GM12878 (cell line): ENCODE results near the gene PDE6D. TPM values are rescaled to one million over a fixed set of nuclear protein-coding genes. Genes with fewer than 3 reads are reported as not detected.

Experiments
- ATAC-seq: fragments of 200-7000 bp; cut with Tn5 transposase; 3 replicates; pipeline ENCODE4 v1.9.1; 2020; ENCODE audit warnings: mild to moderate bottlenecking, moderate library complexity
- BruUV-seq: library from RNA; stranded (reverse); fragments of 400-500 nt; replicated peaks from 2 replicates; lab custom pipeline; 2021; lab: Mats Ljungman, UMichigan
- CTCF ChIA-PET: fragments of 300-600 bp; sonication (Branson Sonifier 250); formaldehyde crosslinking; extraction: SDS; loops from one replicate; lab custom pipeline; 2021; ENCODE audit warnings: inconsistent platforms; lab: Yijun Ruan, JAX
- POLR2A ChIA-PET: fragments of 350-600 bp; formaldehyde crosslinking; extraction: SDS; loops from one replicate; lab custom pipeline; 2021; ENCODE audit warnings: inconsistent platforms; lab: Charles Lee
- RAD21 ChIA-PET: fragments of 300-600 bp; sonication (Branson Sonifier 250); formaldehyde crosslinking; loops from one replicate; lab custom pipeline; 2023; ENCODE audit warnings: antibody characterized with exemption; ENCODE audit not compliant: unreplicated experiment; lab: Charles Lee
- SMC1A ChIA-PET: fragments of 300-600 bp; sonication (Branson Sonifier 250); formaldehyde crosslinking; loops from one replicate; lab custom pipeline; 2023; ENCODE audit not compliant: unreplicated experiment, uncharacterized antibody; lab: Charles Lee
- DNase-seq: peaks from one replicate; pipeline ENCODE4 v3.0.0-alpha.2; 2011; ENCODE audit warnings: low read depth, low spot score
- FAIRE-seq: peaks from 3 replicates; lab custom pipeline; 2011; peaks lifted over from hg19 to GRCh38; lab: Jason Lieb, UNC
- H2AFZ ChIP-seq: 2 replicates; pipeline ENCODE4 v1.6.0; 2011; ENCODE audit warnings: low read depth, low read length, control low read depth; ENCODE audit not compliant: control insufficient read depth
- H3K27ac ChIP-seq: 2 replicates; pipeline ENCODE4 v1.5.1; 2011; ENCODE audit warnings: control low read depth; ENCODE audit not compliant: control insufficient read depth, insufficient read depth
- H3K27me3 ChIP-seq, 2 experiments: replicated peaks in 1 of 2; 2 replicates each; pipeline versions ENCODE4 v1.6.0 to v1.6.1; 2011; ENCODE audit warnings: low read length in 1 of 2; ENCODE audit not compliant: control insufficient read depth in 2 of 2, insufficient read depth in 2 of 2
- H3K36me3 ChIP-seq, 2 experiments: 2 replicates each; pipeline ENCODE4 v1.5.1; 2011; ENCODE audit warnings: low read length in 1 of 2; ENCODE audit not compliant: control insufficient read depth in 2 of 2, insufficient read depth in 2 of 2
- H3K4me1 ChIP-seq: 2 replicates; pipeline ENCODE4 v1.6.1; 2011; ENCODE audit warnings: mild to moderate bottlenecking, low read length, moderate library complexity, mixed read lengths; ENCODE audit not compliant: control insufficient read depth, insufficient read depth
- H3K4me2 ChIP-seq: 2 replicates; pipeline ENCODE4 v1.6.0; 2011; ENCODE audit warnings: control low read depth; ENCODE audit not compliant: control insufficient read depth, insufficient read depth
- H3K4me3 ChIP-seq: fragments of 200-600 bp; sonication (generic); 2 replicates; pipeline ENCODE4 v1.5.1; 2016
- H3K79me2 ChIP-seq: 2 replicates; pipeline ENCODE4 v1.6.0; 2011; ENCODE audit warnings: low read length; ENCODE audit not compliant: control insufficient read depth, insufficient read depth
- H3K9ac ChIP-seq: 2 replicates; pipeline ENCODE4 v1.8.0; 2011; ENCODE audit warnings: low read length, control low read depth, mixed read lengths; ENCODE audit not compliant: control insufficient read depth, insufficient read depth
- H3K9me3 ChIP-seq: replicated peaks from 3 replicates; pipeline ENCODE4 v1.5.1; 2011; ENCODE audit warnings: mild to moderate bottlenecking, low read length; ENCODE audit not compliant: control insufficient read depth, insufficient read depth
- H4K20me1 ChIP-seq: 2 replicates; pipeline ENCODE4 v1.6.0; 2011; ENCODE audit not compliant: control insufficient read depth, insufficient read depth
- BACH1 ChIP-seq: fragments of 450-650 bp; IDR thresholded peaks from 2 replicates; pipeline ENCODE4 v1.6.1; 2017; ENCODE audit warnings: mild to moderate bottlenecking, borderline replicate concordance
- LARP7 ChIP-seq: fragments of 450-650 bp; IDR thresholded peaks from 2 replicates; pipeline ENCODE4 v1.6.1; 2017; ENCODE audit warnings: mild to moderate bottlenecking
- RAD21 ChIP-seq: IDR thresholded peaks from 2 replicates; pipeline ENCODE4 v1.6.1; 2011; ENCODE audit warnings: mild to moderate bottlenecking, low read depth, low read length, moderate library complexity; ENCODE audit not compliant: insufficient read depth
- REST ChIP-seq: IDR thresholded peaks from 2 replicates; pipeline ENCODE4 v1.6.1; 2012; ENCODE audit warnings: mild to moderate bottlenecking, low read depth, low read length
- RUNX3 ChIP-seq: IDR thresholded peaks from 2 replicates; pipeline ENCODE4 v1.6.1; 2012; ENCODE audit warnings: low read length, inconsistent platforms
- SREBF1 ChIP-seq: IDR thresholded peaks from 2 replicates; pipeline ENCODE4 v1.6.1; 2012; ENCODE audit warnings: mild to moderate bottlenecking, low read length
- STAT1 ChIP-seq: fragments of 450-650 bp; conservative IDR thresholded peaks from 2 replicates; pipeline ENCODE4 v1.6.1; 2014; ENCODE audit warnings: antibody characterized with exemption, mild to moderate bottlenecking
- SUPT20H ChIP-seq: IDR thresholded peaks from 2 replicates; pipeline ENCODE4 v1.6.1; 2011; ENCODE audit warnings: low read depth, mild to moderate bottlenecking, low read length, moderate library complexity, borderline replicate concordance; ENCODE audit not compliant: control insufficient read depth
- TBL1XR1 ChIP-seq: IDR thresholded peaks from 2 replicates; pipeline ENCODE4 v1.6.1; 2012; ENCODE audit warnings: low read depth, low read length, improper control_type of control experiment
- ZBTB4 ChIP-seq: fragments of 450-650 bp; formaldehyde crosslinking; IDR thresholded peaks from 2 replicates; pipeline ENCODE4 v1.4.0; 2022; ENCODE audit warnings: mild to moderate bottlenecking, moderate library complexity
- ZBTB40 ChIP-seq: fragments of 450-650 bp; IDR thresholded peaks from 2 replicates; pipeline ENCODE4 v1.6.1; 2016; ENCODE audit warnings: mild to moderate bottlenecking, moderate library complexity, borderline replicate concordance
- WGBS: methylation state at CpG from one replicate; pipeline ENCODE4 v1.1.6; 2016; ENCODE audit warnings: low lambda C conversion rate; ENCODE audit not compliant: insufficient replicate concordance, insufficient coverage; ENCODE audit errors: missing lambda C conversion rate; 5-methylcytosine and 5-hydroxymethylcytosine counted together
- in situ Hi-C: fragments of 300-500 bp; cut with MboI; formaldehyde crosslinking; loops from 9 replicates; pipeline ENCODE4 v1.14.3; 2018; ENCODE audit warnings: mixed read lengths
- intact Hi-C: fragments of 100-400 bp; cut with micrococcal nuclease; formaldehyde crosslinking; loops from one replicate; pipeline ENCODE4 v1.14.2; 2022; ENCODE audit not compliant: unreplicated experiment
- polyA plus RNA-seq, 11 experiments: library from polyadenylated mRNA; depleted of rRNA in 4 of 11; unstranded in 6 of 11; stranded (reverse) in 5 of 11; fragments of >200 nt; fragmentation: Nextera tagmentation in 4 of 11; fragmentation: Illumina TruSeq in 1 of 11; extraction: Ambion mirVana in 4 of 11; extraction: Trizol in 1 of 11; gene quantifications; 1 replicate in 1 of 11; 2 replicates in 10 of 11; pipeline versions ENCODE4 v1.2.1 to v1.2.3, GENCODE V29; 2011 to 2016; ENCODE audit warnings: inconsistent platforms in 2 of 11, missing spikeins in 2 of 11, low read depth in 1 of 11
- total RNA-seq, 4 experiments: library from RNA; depleted of rRNA in 3 of 4; stranded (reverse); fragments of >200 nt in 3 of 4; fragmentation: Illumina TruSeq in 1 of 4; extraction: Trizol in 1 of 4; gene quantifications; 2 replicates each; pipeline versions ENCODE4 v1.2.1 to v1.2.3, GENCODE V29; 2013 to 2021

The PDE6D gene
- total and polyA plus RNA-seq, 10 of the 15 experiments (the other 5 are each of a cell fraction or from before 2014, with no cell fraction given) = 8.2 to 69.4 (median 56.2) TPM

- DNase-seq (no peak), ATAC-seq (no peak), FAIRE-seq (no peak)
- SMC1A ChIA-PET = interaction anchor here (0.6 kb wide), 2 partner anchors 28 to 88 kb away, joined by 3 read pairs; no protein-coding TSS in a partner anchor
- RAD21 ChIA-PET = interaction anchor here (0.6 kb wide), 1 partner anchor 24 kb away, joined by 3 read pairs; no protein-coding TSS in a partner anchor
- H3K9ac ChIP-seq = no peak overlapping the region
- TF ChIP-seq SREBF1 = no peak
- TF ChIP-seq SUPT20H = no peak
- TF ChIP-seq TBL1XR1 = no peak
- no peak for TF ChIP-seq LARP7
- no peak for TF ChIP-seq RUNX3
- TF ChIP-seq ZBTB4 (CRISPR knock-in tag) = no peak
- TF ChIP-seq STAT1 = no peak
- no peak for TF ChIP-seq ZBTB40
- TF ChIP-seq RAD21 = no peak
- TF ChIP-seq REST = no peak
- TF ChIP-seq BACH1 = no peak
- WGBS = 88% methylated on average over 6 of the region's 6 CpGs
- no peak overlapping the region for H3K4me3 ChIP-seq
- POLR2A ChIA-PET = no interaction called here
- H3K27me3 ChIP-seq = no peaks in the 10 kb centered on the region
- H3K27ac ChIP-seq = no peak overlapping the region
- no peaks in the 10 kb centered on the region for H4K20me1 ChIP-seq
- H3K9me3 ChIP-seq = no peaks in the 10 kb centered on the region
- no peaks in the 10 kb centered on the region for H3K79me2 ChIP-seq
- no peaks in the 10 kb centered on the region for H3K4me1 ChIP-seq
- no peak overlapping the region for H2AFZ ChIP-seq
- no TSS peak for BruUV-seq
- intact Hi-C loops (no loop called here), in situ Hi-C loops (no loop called here)
- no peaks in the 10 kb centered on the region for H3K36me3 ChIP-seq
- H3K4me2 ChIP-seq = no peak overlapping the region
- CTCF ChIA-PET = interaction anchor here (0.9 to 1.4 kb wide), 3 partner anchors 30 to 152 kb away, joined by 3 to 4 read pairs (median 3); no protein-coding TSS in a partner anchor
Measured at GRCh38 chr2:231745303-231746038, 35.6 kb downstream of the PDE6D start.
